Fibroblast of lung (primary cell): ENCODE data around the gene NMRK1. TPM values are rescaled to one million over a fixed set of nuclear protein-coding genes. Genes with fewer than 3 reads are reported as not detected.

ENCODE experiments used
- DNase-seq, 2 donors: peaks; one replicate each; pipeline versions ENCODE4 v3.0.0 to v3.0.0-alpha.2; 2010; ENCODE audit warnings: low read depth in 2 of 2
- H2AFZ ChIP-seq: 2 replicates; pipeline ENCODE4 v1.5.1; 2012; ENCODE audit warnings: low read length, control low read depth, inconsistent platforms
- H3K27ac ChIP-seq: 2 replicates; pipeline ENCODE4 v1.5.1; 2011; ENCODE audit warnings: low read length, control low read depth; ENCODE audit not compliant: insufficient read depth
- H3K27me3 ChIP-seq: 2 replicates; pipeline ENCODE4 v1.5.1; 2011; ENCODE audit warnings: mild to moderate bottlenecking, low read length; ENCODE audit not compliant: control insufficient read depth, insufficient read depth
- H3K36me3 ChIP-seq: 2 replicates; pipeline ENCODE4 v1.5.1; 2011; ENCODE audit warnings: low read length; ENCODE audit not compliant: control insufficient read depth, insufficient read depth
- H3K4me1 ChIP-seq: 2 replicates; pipeline ENCODE4 v1.5.1; 2011; ENCODE audit warnings: low read length; ENCODE audit not compliant: control insufficient read depth, insufficient read depth; ENCODE audit errors: extremely low read depth
- H3K4me2 ChIP-seq: 2 replicates; pipeline ENCODE4 v1.5.1; 2011; ENCODE audit warnings: low read length, control low read depth; ENCODE audit not compliant: insufficient read depth; ENCODE audit errors: extremely low read depth
- H3K4me3 ChIP-seq, 4 experiments: fragments of 200-600 bp in 1 of 4; sonication (generic) in 1 of 4; replicated peaks in 1 of 4; 2 replicates each; pipeline ENCODE4 v1.5.1; 2011 to 2016; ENCODE audit warnings: low read length in 4 of 4, low read depth in 3 of 4, mild to moderate bottlenecking in 3 of 4, control low read depth in 2 of 4, inconsistent platforms in 1 of 4, mixed read lengths in 1 of 4; ENCODE audit not compliant: insufficient read depth in 1 of 4; ENCODE audit errors: control extremely low read depth in 1 of 4
- H3K79me2 ChIP-seq: 2 replicates; pipeline ENCODE4 v1.5.1; 2012; ENCODE audit warnings: mild to moderate bottlenecking, low read length, inconsistent platforms; ENCODE audit not compliant: control insufficient read depth, insufficient read depth
- H3K9ac ChIP-seq: 2 replicates; pipeline ENCODE4 v1.5.1; 2011; ENCODE audit warnings: mild to moderate bottlenecking, low read length, control low read depth; ENCODE audit not compliant: insufficient read depth
- H3K9me3 ChIP-seq: 2 replicates; pipeline ENCODE4 v1.5.1; 2012; ENCODE audit warnings: low read depth, low read length; ENCODE audit not compliant: control insufficient read depth, insufficient read depth
- H4K20me1 ChIP-seq: 2 replicates; pipeline ENCODE4 v1.5.1; 2011; ENCODE audit warnings: low read length; ENCODE audit not compliant: control insufficient read depth, insufficient read depth; ENCODE audit errors: extremely low read depth
- EZH2 ChIP-seq: IDR thresholded peaks from 2 replicates; pipeline ENCODE4 v1.5.1; 2012; ENCODE audit warnings: low read length, control low read depth, mild to moderate bottlenecking; ENCODE audit errors: missing control alignments
- polyA plus RNA-seq, 2 donors: library from polyadenylated mRNA; depleted of rRNA in 1 of 2; stranded (reverse) in 1 of 2; unstranded in 1 of 2; fragments of >200 nt; gene quantifications; 2 replicates each; pipeline ENCODE4 v1.2.1, GENCODE V29; 2011 to 2012; ENCODE audit warnings: missing spikeins in 1 of 2
- total RNA-seq: library from RNA; depleted of rRNA; stranded (reverse); fragments of >200 nt; gene quantifications from 2 replicates; pipeline ENCODE4 v1.2.1, GENCODE V29; 2014
- TF ChIP-seq, protein P1 (sequence below), 2 donors: IDR thresholded peaks in 1 of 2; conservative IDR thresholded peaks in 1 of 2; 1 replicate in 1 of 2; 2 replicates in 1 of 2; pipeline ENCODE4 v1.5.1; 2011 to 2012; ENCODE audit warnings: low read length in 2 of 2, control low read depth in 1 of 2, inconsistent platforms in 1 of 2, low read depth in 1 of 2, mild to moderate bottlenecking in 1 of 2

The NMRK1 gene
- total and polyA plus RNA-seq, 2 donors (not counting 1 experiment from before 2014, with no cell fraction given), result 19.4 to 33.9 TPM

DNA sequence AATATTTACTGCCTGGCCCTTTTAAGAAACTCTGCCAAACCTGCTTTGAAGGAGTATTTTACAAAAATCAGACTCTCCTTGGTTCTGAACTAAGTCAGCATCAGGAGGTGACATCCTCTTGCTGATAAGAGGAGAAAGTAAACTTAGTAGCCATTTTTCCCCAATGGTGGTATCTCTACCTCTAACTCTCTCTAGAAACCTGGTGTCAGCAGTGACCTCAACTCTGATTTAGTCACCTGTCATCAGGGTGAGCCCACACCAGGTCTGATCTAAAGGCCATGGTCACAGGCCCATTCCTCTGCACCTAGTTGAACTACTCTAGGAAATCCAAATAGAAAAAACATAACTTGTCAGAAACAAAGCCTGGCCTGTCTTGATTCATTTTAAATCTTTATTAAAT, 64.1 kb downstream of the NMRK1 start:
- no peaks in the 10 kb centered on the region for H3K27me3 ChIP-seq
- no peaks in the 10 kb centered on the region for H4K20me1 ChIP-seq
- H3K36me3 ChIP-seq, result no peaks in the 10 kb centered on the region
- H3K79me2 ChIP-seq, result peaks cover 30% of the 10 kb centered on the region
- no peaks in the 10 kb centered on the region for H3K9me3 ChIP-seq
- H3K4me3 ChIP-seq, result no peak overlapping the region
- H2AFZ ChIP-seq, result no peak overlapping the region
- no peaks in the 10 kb centered on the region for H3K4me1 ChIP-seq
- H3K27ac ChIP-seq, result no peak overlapping the region
- no peak overlapping the region for H3K4me2 ChIP-seq
- no peak for TF ChIP-seq EZH2
- TF ChIP-seq, protein P1, sequence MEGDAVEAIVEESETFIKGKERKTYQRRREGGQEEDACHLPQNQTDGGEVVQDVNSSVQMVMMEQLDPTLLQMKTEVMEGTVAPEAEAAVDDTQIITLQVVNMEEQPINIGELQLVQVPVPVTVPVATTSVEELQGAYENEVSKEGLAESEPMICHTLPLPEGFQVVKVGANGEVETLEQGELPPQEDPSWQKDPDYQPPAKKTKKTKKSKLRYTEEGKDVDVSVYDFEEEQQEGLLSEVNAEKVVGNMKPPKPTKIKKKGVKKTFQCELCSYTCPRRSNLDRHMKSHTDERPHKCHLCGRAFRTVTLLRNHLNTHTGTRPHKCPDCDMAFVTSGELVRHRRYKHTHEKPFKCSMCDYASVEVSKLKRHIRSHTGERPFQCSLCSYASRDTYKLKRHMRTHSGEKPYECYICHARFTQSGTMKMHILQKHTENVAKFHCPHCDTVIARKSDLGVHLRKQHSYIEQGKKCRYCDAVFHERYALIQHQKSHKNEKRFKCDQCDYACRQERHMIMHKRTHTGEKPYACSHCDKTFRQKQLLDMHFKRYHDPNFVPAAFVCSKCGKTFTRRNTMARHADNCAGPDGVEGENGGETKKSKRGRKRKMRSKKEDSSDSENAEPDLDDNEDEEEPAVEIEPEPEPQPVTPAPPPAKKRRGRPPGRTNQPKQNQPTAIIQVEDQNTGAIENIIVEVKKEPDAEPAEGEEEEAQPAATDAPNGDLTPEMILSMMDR (conservative IDR thresholded peaks at IDR 0.05 in 1 of 2, IDR thresholded peaks at IDR 0.05 in 1 of 2; ENCODE audit: low read depth in 1 of 2, low read length in 2 of 2), result no peak
- DNase-seq, result no peak
- no peak overlapping the region for H3K9ac ChIP-seq

DNA sequence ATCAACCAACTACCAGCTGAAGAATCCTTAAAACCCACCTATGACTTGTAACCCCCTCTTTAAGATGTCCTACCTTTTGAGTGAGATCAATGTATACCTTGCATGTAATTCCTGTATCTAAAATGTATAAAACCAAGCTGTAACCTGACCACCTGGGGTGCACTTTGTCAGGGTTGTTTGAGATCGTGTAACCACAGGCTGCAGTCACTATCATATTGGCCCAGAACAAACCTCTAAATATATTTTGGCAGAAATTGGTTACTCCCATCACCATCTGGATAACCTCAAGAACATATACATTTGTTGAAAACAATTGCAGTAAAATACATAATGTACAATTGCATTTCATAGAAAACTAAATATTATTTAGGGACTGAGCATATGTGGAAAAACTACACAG, 68.3 kb downstream of the NMRK1 start:
- no peak overlapping the region for H3K4me2 ChIP-seq
- H3K4me1 ChIP-seq, result no peaks in the 10 kb centered on the region
- no peaks in the 10 kb centered on the region for H3K9me3 ChIP-seq
- peaks cover 8% of the 10 kb centered on the region for H3K79me2 ChIP-seq
- H3K27ac ChIP-seq, result no peak overlapping the region
- TF ChIP-seq EZH2, result no peak
- no peaks in the 10 kb centered on the region for H4K20me1 ChIP-seq
- no peaks in the 10 kb centered on the region for H3K27me3 ChIP-seq
- DNase-seq, result no peak
- H3K4me3 ChIP-seq, result no peak overlapping the region
- H2AFZ ChIP-seq, result no peak overlapping the region
- no peak overlapping the region for H3K9ac ChIP-seq
- no peaks in the 10 kb centered on the region for H3K36me3 ChIP-seq

DNA sequence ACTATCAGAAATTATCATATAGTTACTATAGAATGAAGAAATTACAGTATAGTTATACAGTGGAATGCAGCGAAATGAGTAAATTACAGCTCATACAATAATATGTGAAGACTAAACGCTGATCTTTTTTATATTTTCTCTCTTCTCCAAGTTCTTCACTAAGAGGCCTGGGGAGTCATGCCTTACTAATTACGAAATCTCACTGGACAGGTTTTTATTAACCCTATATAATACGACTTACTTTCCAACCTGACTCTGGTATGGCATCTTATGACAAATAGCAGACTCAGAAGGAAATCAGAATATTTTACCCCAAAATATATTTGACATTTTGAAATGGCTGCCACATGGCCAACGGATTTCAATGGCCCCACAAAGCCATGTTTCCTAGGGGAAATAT, 68.9 kb downstream of the NMRK1 start:
- Histone ChIP-seq H3K4me1 (no peaks in the 10 kb centered on the region), H3K36me3 (no peaks in the 10 kb centered on the region), H3K4me2 (no peak overlapping the region), H3K27me3 (no peaks in the 10 kb centered on the region), H4K20me1 (no peaks in the 10 kb centered on the region), H2AFZ (no peak overlapping the region), H3K9me3 (no peaks in the 10 kb centered on the region), H3K9ac (no peak overlapping the region), H3K4me3 (no peak overlapping the region), H3K27ac (no peak overlapping the region), H3K79me2 (peaks cover 8% of the 10 kb centered on the region)
- no peak for TF ChIP-seq EZH2
- TF ChIP-seq, protein P1 (conservative IDR thresholded peaks at IDR 0.05 in 1 of 2, IDR thresholded peaks at IDR 0.05 in 1 of 2; ENCODE audit: low read depth in 1 of 2, low read length in 2 of 2), result no peak
- DNase-seq, result no peak
